ENCODE measurements around the gene PIP5K1A. TPM values are rescaled to one million over a fixed set of nuclear protein-coding genes. Genes with fewer than 3 reads are reported as not detected.

PIP5K1A gene
- total and polyA plus RNA-seq, 2 of the 8 experiments (the other 6 are each of a cell fraction or from before 2014, with no cell fraction given) = 87.5 to 105 TPM

DNA sequence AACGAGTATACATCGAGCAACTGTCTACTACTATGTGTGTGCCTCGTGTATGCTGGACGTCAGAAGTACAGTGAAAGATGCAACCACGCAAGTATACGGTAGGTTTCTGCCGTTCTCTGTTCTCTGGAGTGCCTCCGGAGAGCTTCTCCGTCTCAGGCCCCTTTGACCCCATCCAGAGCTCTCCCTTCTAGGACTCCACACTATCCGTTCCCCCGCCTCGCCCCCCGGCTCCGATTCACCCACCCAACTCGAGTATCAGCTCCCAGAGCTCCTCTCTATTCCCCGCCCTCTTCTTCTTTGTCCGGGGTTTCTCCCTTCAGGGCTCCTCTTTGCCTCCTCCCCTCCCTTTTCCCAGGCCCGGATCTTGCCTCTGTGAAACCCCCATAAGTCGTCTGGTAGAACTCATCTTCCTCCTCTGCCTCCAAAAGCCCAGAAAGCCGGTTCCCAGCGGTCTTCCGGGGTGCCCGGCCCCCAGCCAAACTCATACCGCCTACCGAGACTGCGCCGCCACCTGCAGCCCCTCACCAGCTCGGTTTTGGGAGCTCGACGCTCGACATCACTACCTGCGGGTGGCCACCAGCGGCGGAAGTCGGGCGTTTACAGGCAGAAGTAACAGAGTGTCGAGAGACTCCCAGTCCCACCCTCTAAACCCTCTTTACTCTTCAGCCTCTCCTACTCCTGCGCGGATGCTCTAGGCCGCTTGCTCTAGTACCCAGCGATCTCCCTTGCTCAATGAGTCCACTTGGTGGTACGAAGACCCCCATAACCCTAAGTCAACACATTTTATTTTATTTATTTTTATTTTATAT lies 8.5 kb upstream of the PIP5K1A start, which contains the start of gene VPS72 (continued):
- TF ChIP-seq, protein P1, sequence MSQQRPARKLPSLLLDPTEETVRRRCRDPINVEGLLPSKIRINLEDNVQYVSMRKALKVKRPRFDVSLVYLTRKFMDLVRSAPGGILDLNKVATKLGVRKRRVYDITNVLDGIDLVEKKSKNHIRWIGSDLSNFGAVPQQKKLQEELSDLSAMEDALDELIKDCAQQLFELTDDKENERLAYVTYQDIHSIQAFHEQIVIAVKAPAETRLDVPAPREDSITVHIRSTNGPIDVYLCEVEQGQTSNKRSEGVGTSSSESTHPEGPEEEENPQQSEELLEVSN (IDR thresholded peaks at IDR 0.05) = 0 out of 2 replicates have a peak, but pooled peaks have one; percentile 43
- TF ChIP-seq EGR1 (IDR thresholded peaks at IDR 0.05; ENCODE audit: borderline replicate concordance, low read depth, low read length) (peak; percentile 82), TAF7 (optimal IDR thresholded peaks at IDR 0.05; ENCODE audit: borderline replicate concordance, low read depth, low read length) (peak; percentile 82), KDM5A (IDR thresholded peaks at IDR 0.05; ENCODE audit: low read length) (no peak; the same call in 1 of the 2 replicates), SAP30 (IDR thresholded peaks at IDR 0.05; ENCODE audit: insufficient read depth, insufficient replicate concordance, low read length) (no peak), SIX5 (IDR thresholded peaks at IDR 0.05; ENCODE audit: low read depth, low read length) (peak; percentile 13; the same call in 1 of the 2 replicates), CBX8 (IDR thresholded peaks at IDR 0.05; ENCODE audit: borderline replicate concordance, low read depth, low read length) (no peak), SP2 (IDR thresholded peaks at IDR 0.05; ENCODE audit: low read length) (no peak), ASH2L (IDR thresholded peaks at IDR 0.05; ENCODE audit: low read length) (peak; percentile 92), PHF8 (conservative IDR thresholded peaks at IDR 0.05; ENCODE audit: low read depth, low read length) (peak; percentile 97), CEBPB (IDR thresholded peaks at IDR 0.05; ENCODE audit: low read depth, low read length) (no peak), EZH2 (IDR thresholded peaks at IDR 0.05; ENCODE audit: low read depth, low read length, severe bottlenecking) (no peak), SIN3A (conservative IDR thresholded peaks at IDR 0.05 in 1 of 2, IDR thresholded peaks at IDR 0.05 in 1 of 2; ENCODE audit: low read depth in 1 of 2, low read length in 2 of 2) (peak; percentile 81 to 95), ZNF274 (IDR thresholded peaks at IDR 0.05; ENCODE audit: borderline replicate concordance, extremely low read depth, low read length) (no peak), JUN (IDR thresholded peaks at IDR 0.05; ENCODE audit: low read depth, low read length) (no peak), BRCA1 (IDR thresholded peaks at IDR 0.05; ENCODE audit: low read depth, low read length) (no peak), FOSL1 (IDR thresholded peaks at IDR 0.05; ENCODE audit: insufficient read depth, low read depth, low read length) (no peak), CTBP2 (IDR thresholded peaks at IDR 0.05; ENCODE audit: borderline replicate concordance, insufficient read depth, insufficient read length, low read length) (no peak), GTF2F1 (IDR thresholded peaks at IDR 0.05; ENCODE audit: borderline replicate concordance, low read depth, low read length) (no peak), NRF1 (IDR thresholded peaks at IDR 0.05; ENCODE audit: low read depth, low read length) (no peak)
- TF ChIP-seq, protein P2, sequence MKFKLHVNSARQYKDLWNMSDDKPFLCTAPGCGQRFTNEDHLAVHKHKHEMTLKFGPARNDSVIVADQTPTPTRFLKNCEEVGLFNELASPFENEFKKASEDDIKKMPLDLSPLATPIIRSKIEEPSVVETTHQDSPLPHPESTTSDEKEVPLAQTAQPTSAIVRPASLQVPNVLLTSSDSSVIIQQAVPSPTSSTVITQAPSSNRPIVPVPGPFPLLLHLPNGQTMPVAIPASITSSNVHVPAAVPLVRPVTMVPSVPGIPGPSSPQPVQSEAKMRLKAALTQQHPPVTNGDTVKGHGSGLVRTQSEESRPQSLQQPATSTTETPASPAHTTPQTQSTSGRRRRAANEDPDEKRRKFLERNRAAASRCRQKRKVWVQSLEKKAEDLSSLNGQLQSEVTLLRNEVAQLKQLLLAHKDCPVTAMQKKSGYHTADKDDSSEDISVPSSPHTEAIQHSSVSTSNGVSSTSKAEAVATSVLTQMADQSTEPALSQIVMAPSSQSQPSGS (IDR thresholded peaks at IDR 0.05; ENCODE audit: low read length) = peak; percentile 63; the same call in 1 of the 2 replicates

Measured in H1 (cell line).